PC-3 (cell line): Measurements from ENCODE around the gene MGST3.

Experiments
- CTCF ChIP-seq: fragments of 300-600 bp; sonication (generic); conservative IDR thresholded peaks from 2 replicates; pipeline ENCODE4 v1.5.1; 2017; ENCODE audit warnings: antibody characterized with exemption, low read depth, mild to moderate bottlenecking, low read length
- EZH2 ChIP-seq: fragments of 300-600 bp; sonication (generic); IDR thresholded peaks from one replicate; pipeline ENCODE4 v1.6.1; 2017; ENCODE audit warnings: antibody characterized with exemption, mild to moderate bottlenecking, low read length; ENCODE audit not compliant: unreplicated experiment
- EZH2phosphoT487 ChIP-seq: fragments of 300-600 bp; sonication (generic); IDR thresholded peaks from 2 replicates; pipeline ENCODE4 v1.6.1; 2018; ENCODE audit warnings: mild to moderate bottlenecking, antibody characterized with exemption, low read length, borderline replicate concordance

GRCh38 chr1:165624441-165624840, 6.6 kb upstream of the MGST3 start:
- TF ChIP-seq CTCF = no peak
- TF ChIP-seq EZH2 = no peak
- no peak for TF ChIP-seq EZH2phosphoT487
